RWPE2 (cell line): ENCODE data around the gene SHKBP1.
A peak's percentile ranks its signal among the peaks of the same experiment; 100 is the strongest.

Experiments used
- ATAC-seq: fragments of 200-7000 bp; cut with Tn5 transposase; 3 replicates; pipeline ENCODE4 v1.9.1; 2021; ENCODE audit warnings: low read depth
- DNase-seq: peaks from one replicate; pipeline ENCODE4 v3.0.0-alpha.2; 2020; ENCODE audit warnings: low spot score
- H3K27ac ChIP-seq: fragments of 450-650 bp; 2 replicates; pipeline ENCODE4 v1.5.1; 2017; ENCODE audit warnings: mild to moderate bottlenecking; ENCODE audit not compliant: poor library complexity, severe bottlenecking
- H3K27me3 ChIP-seq: fragments of 250-450 bp; sonication (Bioruptor Pico); 2 replicates; pipeline ENCODE4 v1.5.1; 2021; ENCODE audit warnings: mild to moderate bottlenecking, moderate library complexity; ENCODE audit not compliant: insufficient read depth, poor library complexity, severe bottlenecking
- H3K36me3 ChIP-seq: fragments of 250-450 bp; sonication (Bioruptor Pico); 2 replicates; pipeline ENCODE4 v1.5.1; 2020; ENCODE audit warnings: low read depth, mild to moderate bottlenecking, moderate library complexity
- H3K4me1 ChIP-seq: fragments of 250-450 bp; sonication (Bioruptor Pico); 2 replicates; pipeline ENCODE4 v1.5.1; 2021; ENCODE audit warnings: mild to moderate bottlenecking, moderate library complexity; ENCODE audit not compliant: insufficient read depth, poor library complexity, severe bottlenecking
- H3K4me3 ChIP-seq: fragments of 250-450 bp; sonication (Bioruptor Pico); 2 replicates; pipeline ENCODE4 v1.5.1; 2021; ENCODE audit warnings: mild to moderate bottlenecking, moderate library complexity; ENCODE audit not compliant: severe bottlenecking
- H3K9me3 ChIP-seq: fragments of 250-450 bp; sonication (Bioruptor Pico); 2 replicates; pipeline ENCODE4 v1.5.1; 2021; ENCODE audit warnings: mild to moderate bottlenecking, moderate library complexity; ENCODE audit not compliant: severe bottlenecking
- CTCF ChIP-seq: fragments of 450-650 bp; IDR thresholded peaks from one replicate; pipeline ENCODE4 v1.5.1; 2017; ENCODE audit warnings: mild to moderate bottlenecking, moderate library complexity; ENCODE audit not compliant: poor library complexity, severe bottlenecking

The SHKBP1 gene

GRCh38 chr19:40633207-40633606, 56.5 kb downstream of the SHKBP1 start:
- ATAC-seq, result peak; percentile 26; the same call in 1 of the 3 replicates
- Histone ChIP-seq H3K27me3 (no peaks in the 10 kb centered on the region), H3K36me3 (peaks cover 10% of the 10 kb centered on the region), H3K4me3 (no peak overlapping the region), H3K9me3 (no peaks in the 10 kb centered on the region), H3K27ac (no peak overlapping the region), H3K4me1 (no peaks in the 10 kb centered on the region)
- no peak for DNase-seq
- no peak for TF ChIP-seq CTCF

GRCh38 chr19:40638327-40638726, 61.7 kb downstream of the SHKBP1 start:
- Histone ChIP-seq H3K27ac (no peak overlapping the region), H3K4me3 (no peak overlapping the region), H3K36me3 (no peaks in the 10 kb centered on the region), H3K9me3 (no peaks in the 10 kb centered on the region), H3K4me1 (no peaks in the 10 kb centered on the region), H3K27me3 (no peaks in the 10 kb centered on the region)
- no peak for TF ChIP-seq CTCF
- no peak for ATAC-seq
- no peak for DNase-seq

- H3K36me3 ChIP-seq, result no peaks in the 10 kb centered on the region
- no peaks in the 10 kb centered on the region for H3K4me1 ChIP-seq
- TF ChIP-seq CTCF, result no peak
- H3K9me3 ChIP-seq, result no peaks in the 10 kb centered on the region
- ATAC-seq, result no peak
- DNase-seq, result no peak
- no peak overlapping the region for H3K27ac ChIP-seq
- no peak overlapping the region for H3K4me3 ChIP-seq
- H3K27me3 ChIP-seq, result no peaks in the 10 kb centered on the region
These were observed 62.9 kb downstream of the SHKBP1 start for GRCh38 chr19:40639638-40639982.

- H3K27ac ChIP-seq, result no peak overlapping the region
- no peak for DNase-seq
- H3K4me1 ChIP-seq, result no peaks in the 10 kb centered on the region
- H3K4me3 ChIP-seq, result no peak overlapping the region
- TF ChIP-seq CTCF, result no peak
- H3K27me3 ChIP-seq, result no peaks in the 10 kb centered on the region
- no peaks in the 10 kb centered on the region for H3K36me3 ChIP-seq
- no peak for ATAC-seq
- no peaks in the 10 kb centered on the region for H3K9me3 ChIP-seq
These were observed 64.1 kb downstream of the SHKBP1 start for GRCh38 chr19:40640744-40641143.
